K562 (cell line): ENCODE measurements around the gene LRRFIP2. TPM values are rescaled to one million over a fixed set of nuclear protein-coding genes. Genes with fewer than 3 reads are reported as not detected.
A peak's percentile ranks its signal among the peaks of the same experiment; 100 is the strongest.

Experiments used
- ATAC-seq: fragments of 200-7000 bp; cut with Tn5 transposase; 3 replicates; pipeline ENCODE4 v1.9.1; 2020; ENCODE audit warnings: moderate library complexity
- BruUV-seq: library from RNA; stranded (reverse); fragments of 400-500 nt; replicated peaks from 2 replicates; lab custom pipeline; 2021; lab: Mats Ljungman, UMichigan
- CTCF ChIA-PET: fragments of 300-600 bp; formaldehyde crosslinking; extraction: SDS; loops from one replicate; lab custom pipeline; 2021; ENCODE audit warnings: low intra/inter-chr PET ratio; lab: Yijun Ruan, JAX
- POLR2A ChIA-PET: fragments of 300-600, 350-650 bp; sonication (Branson Sonifier 250); formaldehyde crosslinking; extraction: SDS; loops from one replicate; lab custom pipeline; 2021; ENCODE audit warnings: antibody characterized with exemption, inconsistent platforms; lab: Yijun Ruan, JAX
- DNase-seq, 4 experiments: peaks; one replicate each; pipeline versions ENCODE4 v3.0.0 to v3.0.0-alpha.2; 2011 to 2018; ENCODE audit warnings: low spot score in 3 of 4, mixed read lengths in 3 of 4; ENCODE audit errors: extremely low read depth in 1 of 4
- FAIRE-seq: peaks from 2 replicates; lab custom pipeline; 2011; peaks lifted over from hg19 to GRCh38; lab: Jason Lieb, UNC
- H2AFZ ChIP-seq: 2 replicates; pipeline ENCODE4 v1.6.0; 2011; ENCODE audit warnings: low read depth, low read length, control low read depth, inconsistent platforms
- H3K27ac ChIP-seq: fragments of 200-600 bp; 3 replicates; pipeline ENCODE4 v1.8.0; 2011; ENCODE audit warnings: low read depth, mild to moderate bottlenecking, control low read depth, inconsistent platforms, low read length, moderate library complexity, mixed read lengths; ENCODE audit errors: extremely low read depth
- H3K27me3 ChIP-seq, 2 experiments: fragments of 300-600 bp in 1 of 2; 2 replicates in 1 of 2; 3 replicates in 1 of 2; pipeline versions ENCODE4 v1.6.0 to v1.8.0; 2011; ENCODE audit warnings: inconsistent platforms in 2 of 2, low read length in 2 of 2, mild to moderate bottlenecking in 1 of 2, mixed read lengths in 1 of 2, moderate library complexity in 1 of 2; ENCODE audit not compliant: control insufficient read depth in 2 of 2, insufficient read depth in 2 of 2
- H3K36me3 ChIP-seq: fragments of 300-600 bp; 3 replicates; pipeline ENCODE4 v1.8.0; 2011; ENCODE audit warnings: mild to moderate bottlenecking, low read length, inconsistent platforms; ENCODE audit not compliant: control insufficient read depth, insufficient read depth
- H3K4me1 ChIP-seq, 2 experiments: fragments of 200-600 bp in 1 of 2; replicated peaks in 1 of 2; 2 replicates in 1 of 2; 3 replicates in 1 of 2; pipeline versions ENCODE4 v1.5.1 to v1.8.0; 2011; ENCODE audit warnings: inconsistent platforms in 2 of 2, low read length in 2 of 2, mild to moderate bottlenecking in 1 of 2, mixed read lengths in 1 of 2, moderate library complexity in 1 of 2; ENCODE audit not compliant: control insufficient read depth in 2 of 2, insufficient read depth in 2 of 2
- H3K4me2 ChIP-seq: 2 replicates; pipeline ENCODE4 v1.6.1; 2011; ENCODE audit warnings: low read length, control low read depth, inconsistent platforms, mixed read lengths; ENCODE audit not compliant: insufficient read depth
- H3K4me3 ChIP-seq: fragments of 200-600 bp; sonication (generic), shearing (Covaris generic); 2 replicates; pipeline ENCODE4 v1.5.1; 2016; ENCODE audit warnings: control low read depth, inconsistent platforms
- H3K79me2 ChIP-seq: fragments of 200-600 bp; 3 replicates; pipeline ENCODE4 v1.8.0; 2011; ENCODE audit warnings: low read length, inconsistent platforms; ENCODE audit not compliant: control insufficient read depth, insufficient read depth
- H3K9ac ChIP-seq, 2 experiments: 2 replicates each; pipeline versions ENCODE4 v1.6.0 to v1.6.1; 2011; ENCODE audit warnings: low read depth in 2 of 2, low read length in 2 of 2, control low read depth in 1 of 2, inconsistent platforms in 1 of 2, mild to moderate bottlenecking in 1 of 2, mixed read lengths in 1 of 2; ENCODE audit not compliant: insufficient read depth in 1 of 2
- H3K9me1 ChIP-seq: one replicate; pipeline ENCODE4 v1.6.0; 2011; ENCODE audit warnings: inconsistent platforms, mild to moderate bottlenecking, low read length, moderate library complexity; ENCODE audit not compliant: control insufficient read depth, insufficient read depth
- H3K9me3 ChIP-seq: replicated peaks from 2 replicates; pipeline ENCODE4 v1.5.1; 2011; ENCODE audit warnings: low read depth, low read length, inconsistent platforms; ENCODE audit not compliant: control insufficient read depth, insufficient read depth
- H4K20me1 ChIP-seq: replicated peaks from 2 replicates; pipeline ENCODE4 v1.6.1; 2011; ENCODE audit warnings: low read length, inconsistent platforms, mixed read lengths; ENCODE audit not compliant: control insufficient read depth, insufficient read depth
- C11orf30 ChIP-seq: fragments of 450-650 bp; IDR thresholded peaks from 2 replicates; pipeline ENCODE4 v1.6.1; 2016; ENCODE audit warnings: low read depth, mild to moderate bottlenecking
- CBX3 ChIP-seq, 2 experiments: IDR thresholded peaks; 1 replicate in 1 of 2; 2 replicates in 1 of 2; pipeline ENCODE4 v1.6.1; 2012; ENCODE audit warnings: inconsistent platforms in 2 of 2, low read length in 2 of 2, borderline replicate concordance in 1 of 2, control low read depth in 1 of 2
- CBX5 ChIP-seq: IDR thresholded peaks from 2 replicates; pipeline ENCODE4 v1.6.1; 2014; ENCODE audit warnings: low read depth, borderline replicate concordance
- HNRNPL ChIP-seq: fragments of 200-400 bp; formaldehyde crosslinking; IDR thresholded peaks from 2 replicates; pipeline ENCODE4 v1.6.1; 2017; ENCODE audit warnings: low read depth, mild to moderate bottlenecking, low read length
- MYC ChIP-seq, 2 experiments: fragments of 250-450 bp in 1 of 2; sonication (Bioruptor Pico) in 1 of 2; IDR thresholded peaks; 2 replicates each; pipeline versions ENCODE4 v1.5.1 to v1.6.1; 2012 to 2021; ENCODE audit warnings: low read depth in 2 of 2, borderline replicate concordance in 1 of 2, improper control_type of control experiment in 1 of 2, low read length in 1 of 2, mild to moderate bottlenecking in 1 of 2, moderate library complexity in 1 of 2
- POLR2AphosphoS5 ChIP-seq: IDR thresholded peaks from 2 replicates; pipeline ENCODE4 v1.6.1; 2011; ENCODE audit warnings: mild to moderate bottlenecking, low read depth, low read length, moderate library complexity; ENCODE audit not compliant: control insufficient read depth, insufficient read depth
- PYGO2 ChIP-seq: fragments of 450-650 bp; IDR thresholded peaks from 2 replicates; pipeline ENCODE4 v1.6.1; 2016; ENCODE audit warnings: mild to moderate bottlenecking, missing genetic modification characterization, moderate library complexity, missing compliant biosample characterization
- RUNX1 ChIP-seq: sonication (generic); IDR thresholded peaks from 2 replicates; pipeline ENCODE4 v1.6.1; 2016; ENCODE audit warnings: antibody characterized with exemption, low read depth
- TAF7 ChIP-seq: fragments of 450-650 bp; IDR thresholded peaks from 2 replicates; pipeline ENCODE4 v1.6.1; 2016; ENCODE audit warnings: missing genetic modification characterization, missing compliant biosample characterization
- U2AF1 ChIP-seq: fragments of 200-400 bp; formaldehyde crosslinking; optimal IDR thresholded peaks from 2 replicates; pipeline ENCODE3; 2017; ENCODE audit warnings: mild to moderate bottlenecking, low read depth, low read length, moderate library complexity
- ZFP36 ChIP-seq: fragments of 150-350 bp; IDR thresholded peaks from 2 replicates; pipeline ENCODE4 v1.6.1; 2018; ENCODE audit warnings: low read length, low read depth; ENCODE audit not compliant: partially characterized antibody
- ZNF444 ChIP-seq: fragments of 250-450 bp; sonication (Bioruptor Pico); IDR thresholded peaks from 2 replicates; pipeline ENCODE4 v1.4.0; 2020; ENCODE audit warnings: mild to moderate bottlenecking, moderate library complexity
- ZNF766 ChIP-seq: fragments of 200-800 bp; sonication (Bioruptor generic); conservative IDR thresholded peaks from 2 replicates; pipeline ENCODE4 v1.6.1; 2016; ENCODE audit warnings: missing genetic modification characterization, missing compliant biosample characterization
- WGBS: fragments of 100-300 bp; shearing (Covaris generic); methylation state at CpG from one replicate; pipeline ENCODE4 v1.1.6; 2016; ENCODE audit warnings: low coverage, mixed read lengths; ENCODE audit not compliant: insufficient coverage; ENCODE audit errors: missing lambda C conversion rate; 5-methylcytosine and 5-hydroxymethylcytosine counted together
- in situ Hi-C: fragments of 300-500 bp; cut with MboI; formaldehyde crosslinking; loops from 4 replicates; pipeline ENCODE4 v1.15.0; 2018; ENCODE audit warnings: inconsistent platforms, mixed read lengths
- intact Hi-C: fragments of 100-400 bp; cut with micrococcal nuclease; formaldehyde crosslinking; loops from 2 replicates; pipeline ENCODE4 v1.14.2; 2022
- polyA plus RNA-seq, 8 experiments: library from polyadenylated mRNA; depleted of rRNA in 4 of 8; stranded (reverse) in 5 of 8; unstranded in 3 of 8; fragments of >200 nt; fragmentation: Nextera tagmentation in 2 of 8; fragmentation: Illumina TruSeq in 1 of 8; extraction: Ambion mirVana in 2 of 8; extraction: Trizol in 1 of 8; gene quantifications; 2 replicates each; pipeline versions ENCODE4 v1.2.1 to v1.2.3, GENCODE V29; 2011 to 2014; ENCODE audit warnings: inconsistent platforms in 1 of 8, missing spikeins in 1 of 8
- total RNA-seq, 7 experiments: library from RNA; depleted of rRNA in 6 of 7; stranded (reverse); fragments of >200 nt in 6 of 7; fragmentation: Illumina TruSeq in 2 of 7; extraction: Trizol in 2 of 7; gene quantifications; 2 replicates each; pipeline versions ENCODE4 v1.2.1 to v1.2.3, GENCODE V29; 2011 to 2021; ENCODE audit warnings: low replicate concordance in 1 of 7
- TF ChIP-seq, protein P1 (sequence below): sonication (generic); formaldehyde crosslinking; IDR thresholded peaks from 2 replicates; pipeline ENCODE4 v1.8.1; 2023; ENCODE audit warnings: mild to moderate bottlenecking, missing genetic modification reagents
- TF ChIP-seq, protein P2 (sequence below): fragments of 250-450 bp; sonication (Bioruptor Pico); IDR thresholded peaks from 2 replicates; pipeline ENCODE4 v1.4.0; 2020; ENCODE audit warnings: borderline replicate concordance

Gene LRRFIP2
- total and polyA plus RNA-seq, 9 of the 15 experiments (the other 6 are each of a cell fraction or from before 2014, with no cell fraction given), result 9.9 to 53.9 (median 42.7) TPM

DNA sequence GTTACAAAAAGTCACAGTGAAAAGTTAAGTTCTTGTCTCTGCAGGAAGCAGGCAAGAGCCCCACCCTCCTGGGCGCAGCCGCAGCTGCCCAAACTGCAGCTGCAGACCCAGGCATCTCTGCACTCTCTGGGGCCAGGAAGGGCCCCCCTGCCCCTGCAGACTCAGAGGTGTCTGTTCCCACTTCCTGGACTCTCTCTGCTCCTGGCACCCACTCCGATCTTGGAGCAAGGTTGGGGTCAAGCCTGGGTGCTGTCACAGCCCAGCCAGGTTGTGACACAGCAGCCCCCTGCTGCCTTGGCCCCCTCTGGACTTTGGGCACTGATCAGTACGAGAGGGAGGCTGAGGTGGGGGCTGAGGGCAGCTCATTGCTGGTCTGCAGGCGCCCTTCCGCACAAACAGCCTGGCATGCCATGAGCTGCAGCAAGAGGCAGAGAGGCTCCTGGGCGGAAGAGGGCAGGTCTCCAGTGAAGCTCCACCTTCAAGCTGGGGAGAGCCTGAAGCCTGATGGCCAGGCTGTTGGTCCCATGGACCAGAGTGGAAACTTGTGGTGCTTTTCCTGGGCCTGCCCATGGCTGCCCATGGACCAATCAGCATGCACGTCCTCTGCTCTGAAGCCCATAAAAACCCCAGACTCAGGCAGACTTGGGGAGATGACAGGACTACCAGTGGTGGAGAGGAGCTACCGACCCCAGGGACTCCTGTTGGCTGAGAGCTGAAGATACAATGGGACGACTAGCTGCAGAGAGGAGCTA, 42.9 kb upstream of the LRRFIP2 start:
- no peak overlapping the region for H2AFZ ChIP-seq

More for the DNA sequence above, 42.9 kb upstream of the LRRFIP2 start:
- H3K36me3 ChIP-seq, result no peaks in the 10 kb centered on the region
- CTCF ChIA-PET, result no interaction called here
- no peak overlapping the region for H3K27ac ChIP-seq
- in situ Hi-C loops, result loop anchor here (10.0 kb wide), 1 partner anchor 482 kb away; no protein-coding TSS in a partner anchor
- no peaks in the 10 kb centered on the region for H3K27me3 ChIP-seq
- intact Hi-C loops, result loop anchor here (10.0 kb wide), 1 partner anchor 402 kb away; no protein-coding TSS in a partner anchor
- no peak overlapping the region for H3K4me2 ChIP-seq
- no peaks in the 10 kb centered on the region for H3K9me1 ChIP-seq
- peaks cover 7% of the 10 kb centered on the region; the same call in 1 of the 2 replicates for H3K9me3 ChIP-seq
- FAIRE-seq (no peak), DNase-seq (no peak), ATAC-seq (no peak)
- WGBS, result 56% methylated on average over 10 of the region's 10 CpGs
- no TSS peak for BruUV-seq
- no peak overlapping the region for H3K9ac ChIP-seq
- H3K79me2 ChIP-seq, result no peaks in the 10 kb centered on the region
- H4K20me1 ChIP-seq, result no peaks in the 10 kb centered on the region
- no peak overlapping the region for H3K4me3 ChIP-seq
- H3K4me1 ChIP-seq, result peaks cover 0 to 8% of the 10 kb centered on the region in 2 experiments; a peak in 2 of 5 replicates
- POLR2A ChIA-PET, result interaction anchor here (0.5 to 1.8 kb wide), 3 partner anchors 10 to 269 kb away, joined by 5 to 10 read pairs (median 5); no protein-coding TSS in a partner anchor
- TF ChIP-seq C11orf30 (no peak), HNRNPL (no peak), CBX3 (IDR thresholded peaks at IDR 0.05; ENCODE audit: borderline replicate concordance in 1 of 2, low read length in 2 of 2) (peak in 1 of 2 experiments; percentile 64; a peak in 1 of 3 replicates), ZNF766 (CRISPR knock-in tag) (no peak), U2AF1 (no peak), RUNX1 (no peak), TAF7 (tag) (no peak), ZFP36 (peak; percentile 75), PYGO2 (tag) (no peak), POLR2AphosphoS5 (no peak), CBX5 (0 out of 2 replicates have a peak, but pooled peaks have one; percentile 13), ZNF444 (CRISPR knock-in tag) (no peak), MYC (IDR thresholded peaks at IDR 0.05; ENCODE audit: low read depth, low read length) (no peak), MYC (CRISPR knock-in tag; IDR thresholded peaks at IDR 0.05; ENCODE audit: borderline replicate concordance, low read depth) (no peak)
- TF ChIP-seq, protein P1, sequence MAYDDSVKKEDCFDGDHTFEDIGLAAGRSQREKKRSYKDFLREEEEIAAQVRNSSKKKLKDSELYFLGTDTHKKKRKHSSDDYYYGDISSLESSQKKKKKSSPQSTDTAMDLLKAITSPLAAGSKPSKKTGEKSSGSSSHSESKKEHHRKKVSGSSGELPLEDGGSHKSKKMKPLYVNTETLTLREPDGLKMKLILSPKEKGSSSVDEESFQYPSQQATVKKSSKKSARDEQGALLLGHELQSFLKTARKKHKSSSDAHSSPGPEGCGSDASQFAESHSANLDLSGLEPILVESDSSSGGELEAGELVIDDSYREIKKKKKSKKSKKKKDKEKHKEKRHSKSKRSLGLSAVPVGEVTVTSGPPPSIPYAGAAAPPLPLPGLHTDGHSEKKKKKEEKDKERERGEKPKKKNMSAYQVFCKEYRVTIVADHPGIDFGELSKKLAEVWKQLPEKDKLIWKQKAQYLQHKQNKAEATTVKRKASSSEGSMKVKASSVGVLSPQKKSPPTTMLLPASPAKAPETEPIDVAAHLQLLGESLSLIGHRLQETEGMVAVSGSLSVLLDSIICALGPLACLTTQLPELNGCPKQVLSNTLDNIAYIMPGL (CRISPR knock-in tag), result no peak
- TF ChIP-seq, protein P2, sequence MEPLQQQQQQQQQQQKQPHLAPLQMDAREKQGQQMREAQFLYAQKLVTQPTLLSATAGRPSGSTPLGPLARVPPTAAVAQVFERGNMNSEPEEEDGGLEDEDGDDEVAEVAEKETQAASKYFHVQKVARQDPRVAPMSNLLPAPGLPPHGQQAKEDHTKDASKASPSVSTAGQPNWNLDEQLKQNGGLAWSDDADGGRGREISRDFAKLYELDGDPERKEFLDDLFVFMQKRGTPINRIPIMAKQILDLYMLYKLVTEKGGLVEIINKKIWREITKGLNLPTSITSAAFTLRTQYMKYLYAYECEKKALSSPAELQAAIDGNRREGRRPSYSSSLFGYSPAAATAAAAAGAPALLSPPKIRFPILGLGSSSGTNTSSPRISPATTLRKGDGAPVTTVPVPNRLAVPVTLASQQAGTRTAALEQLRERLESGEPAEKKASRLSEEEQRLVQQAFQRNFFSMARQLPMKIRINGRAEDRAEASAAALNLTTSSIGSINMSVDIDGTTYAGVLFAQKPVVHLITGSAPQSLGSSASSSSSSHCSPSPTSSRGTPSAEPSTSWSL (CRISPR knock-in tag), result no peak
- TF ChIP-seq, all 486 proteins: peak for 3
